ENCODE data around the gene PCNT.
A peak's percentile ranks its signal among the peaks of the same experiment; 100 is the strongest.

The PCNT gene

GRCh38 chr21:46285761-46286647, 38.0 kb upstream of the PCNT start, which contains the start of gene YBEY:
YBEY (plus strand) TSS chr21:46286342; CDS start chr21:46286914, 572 bp downstream.
- peak; percentile 92 for DNase-seq (ENCODE audit: low spot score)
- TF ChIP-seq CTCF (conservative IDR thresholded peaks at IDR 0.05; ENCODE audit: low read depth): peak; percentile 35
- ChIA-PET POLR2A (ENCODE audit: low non-redundant PET) (interaction anchor here (1.0 kb wide), 1 partner anchor 143 kb away, joined by 4 read pairs; no protein-coding TSS in a partner anchor), CTCF (interaction anchor here (0.6 kb wide), 1 partner anchor 37 kb away, joined by 3 read pairs; the partner anchor contains the start of gene C21orf58)
- H3K27ac ChIP-seq: peak within 1 kb of the TSS; percentile 97

- ChIA-PET CTCF (no interaction called here), POLR2A (ENCODE audit: low non-redundant PET) (interaction anchor here (1.0 kb wide), 1 partner anchor 143 kb away, joined by 4 read pairs; no protein-coding TSS in a partner anchor)
- peak overlapping the region; percentile 97 for H3K27ac ChIP-seq
- no peak for TF ChIP-seq CTCF (conservative IDR thresholded peaks at IDR 0.05; ENCODE audit: low read depth)
- no peak for DNase-seq (ENCODE audit: low spot score)
These were observed 37.3 kb upstream of the PCNT start for GRCh38 chr21:46286648-46287002.

GRCh38 chr21:46287541-46287940, 36.4 kb upstream of the PCNT start:
- ChIA-PET POLR2A (ENCODE audit: low non-redundant PET) (no interaction called here), CTCF (no interaction called here)
- H3K27ac ChIP-seq: peak overlapping the region; percentile 97
- TF ChIP-seq CTCF (conservative IDR thresholded peaks at IDR 0.05; ENCODE audit: low read depth): no peak
- DNase-seq (ENCODE audit: low spot score): no peak

GRCh38 chr21:46289655-46290179, 34.2 kb upstream of the PCNT start:
- ChIA-PET POLR2A (ENCODE audit: low non-redundant PET) (no interaction called here), CTCF (interaction anchor here (0.6 kb wide), 2 partner anchors 35 to 102 kb away, joined by 3 read pairs; no protein-coding TSS in a partner anchor)
- no peak for TF ChIP-seq CTCF (conservative IDR thresholded peaks at IDR 0.05; ENCODE audit: low read depth)
- DNase-seq (ENCODE audit: low spot score): no peak
- no peak overlapping the region for H3K27ac ChIP-seq

- TF ChIP-seq CTCF (conservative IDR thresholded peaks at IDR 0.05; ENCODE audit: low read depth): no peak
- DNase-seq (ENCODE audit: low spot score): no peak
- POLR2A ChIA-PET (ENCODE audit: low non-redundant PET): no interaction called here
- CTCF ChIA-PET: no interaction called here
- no peak overlapping the region for H3K27ac ChIP-seq
These were observed 32.4 kb upstream of the PCNT start for GRCh38 chr21:46291561-46291960.

- H3K27ac ChIP-seq: peak overlapping the region; percentile 71
- no peak for TF ChIP-seq CTCF (conservative IDR thresholded peaks at IDR 0.05; ENCODE audit: low read depth)
- no peak for DNase-seq (ENCODE audit: low spot score)
- ChIA-PET CTCF (no interaction called here), POLR2A (ENCODE audit: low non-redundant PET) (no interaction called here)
These were observed 29.2 kb upstream of the PCNT start for GRCh38 chr21:46294647-46295176.
